CD4-positive, alpha-beta T cell treated with Interleukin-4 for 1 hour (primary cell): ENCODE data around the gene TMEM98.
"Not testable (repeated sequence)": the region's sequence is repeated elsewhere in the genome, so short reads cannot be mapped to it uniquely, and the experiment has no call there.

Experiments
- DNase-seq, 2 donors: peaks; one replicate each; pipeline ENCODE4 v3.0.0-alpha.2; 2020 to 2022

TMEM98 gene

GRCh38 chr17:32915245-32915644 is 12.7 kb upstream of the TMEM98 start:
- no peak for DNase-seq

- DNase-seq, result no peak
Measured at GRCh38 chr17:32916134-32916533, 11.8 kb upstream of the TMEM98 start.

DNA sequence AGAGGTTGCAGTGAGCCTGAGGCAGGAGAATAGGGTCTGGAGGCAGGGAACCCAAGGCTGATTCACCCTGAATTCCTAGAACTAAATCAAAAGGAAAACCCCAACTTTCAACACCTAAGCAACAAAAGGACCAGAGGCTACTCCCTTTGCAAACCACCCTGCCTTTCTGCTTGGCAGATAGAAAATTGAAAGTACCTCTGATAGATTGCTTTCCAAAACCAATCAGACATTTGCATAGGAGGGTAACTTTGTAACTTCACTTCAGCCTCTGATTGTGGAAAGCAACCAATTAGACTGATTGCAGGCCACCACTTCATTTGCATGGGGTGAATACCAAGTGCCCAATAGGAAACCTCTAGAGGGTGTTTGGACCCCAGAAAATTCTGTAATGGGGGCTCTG is 10.9 kb upstream of the TMEM98 start:
- DNase-seq, result no peak

GRCh38 chr17:32917842-32918241 is 10.1 kb upstream of the TMEM98 start:
- no peak for DNase-seq

DNA sequence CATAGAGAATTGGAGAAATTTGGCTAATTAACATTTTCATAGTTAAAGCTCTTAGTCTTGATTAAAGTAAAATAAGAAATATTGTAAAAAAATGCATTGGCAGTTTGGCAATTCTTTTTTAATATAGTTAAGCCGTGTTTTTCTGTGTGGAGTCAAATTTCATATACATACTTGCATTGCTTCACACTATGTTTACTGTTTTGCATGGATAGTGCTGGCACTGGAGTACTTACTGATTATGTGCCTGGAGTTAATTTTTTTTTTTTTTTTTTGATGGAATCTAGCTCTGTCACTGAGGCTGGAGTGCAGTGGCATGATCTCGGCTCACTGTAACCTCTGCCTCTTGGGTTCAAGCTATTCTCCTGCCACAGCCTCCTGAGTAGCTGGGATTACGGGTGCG is 8.1 kb upstream of the TMEM98 start:
- not testable (repeated sequence) for DNase-seq

DNA sequence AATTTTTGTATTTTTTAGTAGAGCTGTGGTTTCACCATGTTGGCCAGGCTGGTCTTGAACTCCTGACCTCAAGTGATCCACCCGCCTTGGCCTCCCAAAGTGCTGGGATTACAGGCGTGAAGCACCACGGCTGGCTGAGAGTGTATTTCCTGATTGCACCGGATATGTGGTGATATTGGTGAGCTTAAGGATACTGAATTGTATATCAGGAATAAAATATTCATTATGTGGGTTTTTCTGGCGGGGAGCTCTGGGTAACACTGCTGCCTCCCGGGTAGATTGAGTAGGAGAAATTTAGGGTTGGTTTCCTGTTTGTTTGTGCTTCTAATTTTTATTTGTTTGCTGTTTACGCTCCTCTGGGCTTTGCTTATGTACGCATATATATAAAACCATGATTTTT is 7.7 kb upstream of the TMEM98 start:
- no peak for DNase-seq

DNA sequence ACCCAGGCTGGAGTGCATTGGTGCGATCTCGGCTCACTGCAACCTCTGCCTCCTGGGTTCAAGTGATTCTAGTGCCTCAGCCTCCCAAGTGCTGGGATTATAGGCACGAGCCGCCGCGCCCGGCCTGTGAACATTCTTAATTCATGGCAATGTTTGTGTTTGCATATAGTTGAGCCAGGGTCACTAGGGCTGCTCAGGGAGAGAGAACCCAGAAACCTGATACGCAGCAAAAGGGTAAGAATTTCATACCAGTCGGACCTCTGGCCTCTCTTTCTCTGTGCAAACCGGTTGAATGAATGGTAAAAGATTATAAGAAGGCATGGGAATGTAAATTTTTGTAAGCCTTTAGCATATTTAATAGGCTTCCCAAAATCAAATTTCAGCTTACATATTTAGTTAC is 6.9 kb upstream of the TMEM98 start:
- no peak for DNase-seq

- DNase-seq, result not testable (repeated sequence)
Measured at GRCh38 chr17:32923905-32924304, 4.0 kb upstream of the TMEM98 start.

DNA sequence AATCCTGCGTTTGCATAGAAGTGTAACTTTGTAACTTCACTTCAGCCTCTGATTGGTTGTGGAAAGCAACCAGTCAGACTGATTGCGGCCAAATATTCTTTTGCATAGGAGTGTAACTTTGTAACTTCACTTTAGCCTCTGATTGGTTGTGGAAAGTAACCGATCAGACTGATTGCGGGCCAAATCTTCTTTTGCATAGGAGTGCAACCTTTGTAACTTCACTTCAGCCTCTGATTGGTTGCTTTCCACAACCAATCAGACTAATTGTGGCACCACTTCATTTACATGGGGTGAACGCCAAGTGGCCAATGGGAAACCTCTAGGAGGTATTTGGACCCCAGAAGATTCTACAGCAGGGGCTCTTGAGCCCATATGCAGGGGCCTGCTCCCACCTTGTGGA is 1.8 kb upstream of the TMEM98 start:
- DNase-seq, result no peak

DNA sequence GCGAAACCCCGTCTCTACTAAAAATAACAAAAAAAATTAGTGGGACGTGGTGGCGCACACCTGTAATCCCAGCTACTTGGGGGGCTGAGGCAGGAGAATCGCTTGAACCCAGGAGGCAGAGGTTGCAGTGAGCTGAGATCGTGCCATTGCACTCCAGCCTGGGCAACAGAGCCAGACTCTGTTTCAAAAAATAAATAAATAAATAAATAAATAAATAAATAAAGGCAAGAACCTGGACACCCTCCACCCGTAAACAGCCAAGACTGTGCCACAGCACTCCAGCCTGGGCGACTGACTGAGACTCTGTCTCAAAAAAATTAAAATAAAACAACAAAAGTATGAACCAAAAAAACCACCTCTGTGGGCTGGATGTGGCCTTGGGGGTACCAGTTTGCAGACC is 1.2 kb upstream of the TMEM98 start:
- not testable (repeated sequence) for DNase-seq

GRCh38 chr17:32927201-32927723 is 691 bp upstream of the TMEM98 start:
- no peak for DNase-seq

GRCh38 chr17:32928586-32929535 is 908 bp downstream of the TMEM98 start:
- DNase-seq, result no peak

DNA sequence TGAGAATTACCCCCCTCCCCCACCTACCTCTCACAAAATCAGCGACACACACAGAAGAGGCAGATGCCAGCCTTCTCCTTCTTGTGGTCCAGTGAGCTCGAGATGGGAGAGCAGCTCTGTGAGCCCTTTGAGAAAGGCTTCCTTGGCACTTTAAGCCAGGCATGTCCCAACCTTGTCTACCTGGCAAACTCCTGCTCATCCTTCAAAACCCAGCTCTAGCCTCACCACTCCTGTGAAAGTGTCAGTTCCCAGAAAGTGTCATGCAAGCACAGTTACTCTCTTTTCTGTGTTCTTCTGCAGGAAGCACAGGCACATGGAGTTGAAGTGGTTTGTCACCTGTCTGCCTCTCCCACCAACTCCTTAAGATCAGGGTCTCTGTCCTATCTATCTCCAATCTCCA is 1.6 kb downstream of the TMEM98 start:
- DNase-seq, result no peak

GRCh38 chr17:32930512-32930911 is 2.6 kb downstream of the TMEM98 start:
- DNase-seq, result no peak

- no peak for DNase-seq
Measured at GRCh38 chr17:32931686-32932085, 3.7 kb downstream of the TMEM98 start.

GRCh38 chr17:32933881-32934280 is 5.9 kb downstream of the TMEM98 start:
- DNase-seq, result no peak

- DNase-seq, result no peak
Measured at GRCh38 chr17:32935726-32936125, 7.8 kb downstream of the TMEM98 start.

- DNase-seq, result no peak
Measured at GRCh38 chr17:32936186-32936893, 8.4 kb downstream of the TMEM98 start.

DNA sequence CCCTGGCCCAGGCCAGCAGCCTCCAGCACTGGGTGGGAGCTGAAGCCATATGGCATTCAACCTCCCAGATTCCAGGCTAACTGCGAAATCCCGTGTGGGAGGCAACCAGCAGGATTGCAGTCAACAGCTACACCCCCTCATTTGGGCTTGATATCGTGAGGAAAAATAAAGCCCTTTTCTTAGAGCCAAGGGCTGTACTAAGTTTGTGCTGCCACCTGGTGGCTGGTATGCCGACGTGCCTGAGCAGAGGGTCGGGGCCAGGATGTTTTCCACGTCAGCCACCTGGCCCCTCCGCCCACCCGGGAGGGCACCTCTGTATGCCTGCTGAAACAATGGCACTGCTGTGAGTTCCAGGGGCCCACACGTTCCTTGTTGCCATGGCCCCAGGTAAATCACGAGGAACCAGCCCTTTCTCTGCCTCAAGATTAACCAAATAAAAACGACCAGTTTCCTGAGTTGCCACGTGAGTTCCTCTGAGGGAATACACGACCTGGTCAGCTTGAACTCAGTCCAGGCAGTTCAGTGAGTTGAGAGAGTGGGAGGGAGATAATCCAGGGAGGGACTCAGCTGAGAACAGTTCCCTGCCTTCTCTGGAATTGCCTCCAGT is 9.0 kb downstream of the TMEM98 start:
- peak; percentile 42 to 45 for DNase-seq

DNA sequence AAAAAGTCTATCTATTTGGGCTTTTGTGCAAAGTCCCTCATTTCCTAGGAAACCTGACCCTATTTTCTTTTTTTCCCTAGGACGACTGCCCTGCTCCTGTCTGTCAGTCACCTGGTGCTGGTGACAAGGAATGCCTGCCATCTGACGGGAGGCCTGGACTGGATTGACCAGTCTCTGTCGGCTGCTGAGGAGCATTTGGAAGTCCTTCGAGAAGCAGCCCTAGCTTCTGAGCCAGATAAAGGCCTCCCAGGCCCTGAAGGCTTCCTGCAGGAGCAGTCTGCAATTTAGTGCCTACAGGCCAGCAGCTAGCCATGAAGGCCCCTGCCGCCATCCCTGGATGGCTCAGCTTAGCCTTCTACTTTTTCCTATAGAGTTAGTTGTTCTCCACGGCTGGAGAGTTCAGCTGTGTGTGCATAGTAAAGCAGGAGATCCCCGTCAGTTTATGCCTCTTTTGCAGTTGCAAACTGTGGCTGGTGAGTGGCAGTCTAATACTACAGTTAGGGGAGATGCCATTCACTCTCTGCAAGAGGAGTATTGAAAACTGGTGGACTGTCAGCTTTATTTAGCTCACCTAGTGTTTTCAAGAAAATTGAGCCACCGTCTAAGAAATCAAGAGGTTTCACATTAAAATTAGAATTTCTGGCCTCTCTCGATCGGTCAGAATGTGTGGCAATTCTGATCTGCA is 12.9 kb downstream of the TMEM98 start:
- no peak for DNase-seq

DNA sequence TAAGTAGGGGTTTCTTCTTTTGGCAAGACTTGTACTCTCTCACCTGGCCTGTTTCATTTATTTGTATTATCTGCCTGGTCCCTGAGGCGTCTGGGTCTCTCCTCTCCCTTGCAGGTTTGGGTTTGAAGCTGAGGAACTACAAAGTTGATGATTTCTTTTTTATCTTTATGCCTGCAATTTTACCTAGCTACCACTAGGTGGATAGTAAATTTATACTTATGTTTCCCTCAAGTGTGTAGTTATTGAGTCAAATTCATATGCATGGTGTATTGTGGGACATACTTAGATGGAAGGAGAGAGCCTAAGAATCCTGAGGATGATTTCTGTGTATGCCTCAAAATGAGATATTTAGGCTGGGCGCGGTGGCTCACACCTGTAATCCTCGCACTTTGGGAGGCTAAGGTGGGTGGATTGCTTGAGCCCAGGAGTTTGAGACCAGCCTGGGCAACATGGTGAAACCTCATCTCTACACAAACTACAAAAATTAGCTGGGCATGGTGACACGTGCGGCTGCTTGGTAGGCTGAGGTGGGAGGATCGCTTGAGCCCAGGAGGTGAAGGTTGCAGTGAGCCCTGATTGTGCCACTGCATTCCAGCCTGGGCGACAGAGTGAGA is 13.6 kb downstream of the TMEM98 start:
- DNase-seq, result no peak

- no peak for DNase-seq
Measured at GRCh38 chr17:32943206-32943605, 15.3 kb downstream of the TMEM98 start.
